ENCODE data around the gene FHDC1.

DNA sequence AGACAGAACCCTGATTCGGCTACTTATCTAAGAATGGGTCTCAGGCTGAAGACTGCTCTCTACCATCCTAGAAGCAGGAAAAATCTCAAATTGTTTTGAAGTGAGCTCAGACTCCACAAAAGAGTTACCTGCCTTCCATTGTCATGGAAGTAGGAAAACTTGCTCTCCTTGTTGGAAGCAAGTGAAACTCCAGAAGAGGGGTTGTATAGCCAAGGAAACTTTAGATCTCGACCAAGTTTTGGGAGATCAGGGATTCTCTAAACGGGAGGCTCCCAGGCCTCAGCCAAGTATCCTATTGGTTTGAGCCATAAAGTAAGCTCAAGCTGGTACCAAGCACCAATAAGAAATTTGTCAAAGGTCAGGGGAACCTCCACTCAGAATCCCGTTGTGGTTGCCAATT is 9.2 kb upstream of the FHDC1 start:
- TF ChIP-seq, protein P1, sequence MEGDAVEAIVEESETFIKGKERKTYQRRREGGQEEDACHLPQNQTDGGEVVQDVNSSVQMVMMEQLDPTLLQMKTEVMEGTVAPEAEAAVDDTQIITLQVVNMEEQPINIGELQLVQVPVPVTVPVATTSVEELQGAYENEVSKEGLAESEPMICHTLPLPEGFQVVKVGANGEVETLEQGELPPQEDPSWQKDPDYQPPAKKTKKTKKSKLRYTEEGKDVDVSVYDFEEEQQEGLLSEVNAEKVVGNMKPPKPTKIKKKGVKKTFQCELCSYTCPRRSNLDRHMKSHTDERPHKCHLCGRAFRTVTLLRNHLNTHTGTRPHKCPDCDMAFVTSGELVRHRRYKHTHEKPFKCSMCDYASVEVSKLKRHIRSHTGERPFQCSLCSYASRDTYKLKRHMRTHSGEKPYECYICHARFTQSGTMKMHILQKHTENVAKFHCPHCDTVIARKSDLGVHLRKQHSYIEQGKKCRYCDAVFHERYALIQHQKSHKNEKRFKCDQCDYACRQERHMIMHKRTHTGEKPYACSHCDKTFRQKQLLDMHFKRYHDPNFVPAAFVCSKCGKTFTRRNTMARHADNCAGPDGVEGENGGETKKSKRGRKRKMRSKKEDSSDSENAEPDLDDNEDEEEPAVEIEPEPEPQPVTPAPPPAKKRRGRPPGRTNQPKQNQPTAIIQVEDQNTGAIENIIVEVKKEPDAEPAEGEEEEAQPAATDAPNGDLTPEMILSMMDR (IDR thresholded peaks at IDR 0.05), result no peak
- TF ChIP-seq POLR2A (IDR thresholded peaks at IDR 0.05) (no peak), POLR2AphosphoS5 (IDR thresholded peaks at IDR 0.05) (no peak)
